Right lobe of liver (tissue), 4 donors: Measurements from ENCODE around the gene PPM1B.

Experiments
- POLR2A ChIP-seq: fragments of 450-650 bp; IDR thresholded peaks from one replicate; pipeline ENCODE4 v1.6.1; 2017; ENCODE audit warnings: antibody characterized with exemption, mild to moderate bottlenecking
- TF ChIP-seq, protein P1 (sequence below), 4 donors: fragments of 200-600 bp in 3 of 4; fragments of 450-650 bp in 1 of 4; IDR thresholded peaks; one replicate each; pipeline versions ENCODE4 v1.5.1 to v1.8.0; 2016 to 2022; ENCODE audit warnings: antibody characterized with exemption in 4 of 4, mild to moderate bottlenecking in 2 of 4
- donor health status: DM: no; HTN: no; CAD: no.
- donor health status: DM: no; HTN: no; CAD: no.
- donor health status: DM: no; HTN: yes; CAD: no.

DNA sequence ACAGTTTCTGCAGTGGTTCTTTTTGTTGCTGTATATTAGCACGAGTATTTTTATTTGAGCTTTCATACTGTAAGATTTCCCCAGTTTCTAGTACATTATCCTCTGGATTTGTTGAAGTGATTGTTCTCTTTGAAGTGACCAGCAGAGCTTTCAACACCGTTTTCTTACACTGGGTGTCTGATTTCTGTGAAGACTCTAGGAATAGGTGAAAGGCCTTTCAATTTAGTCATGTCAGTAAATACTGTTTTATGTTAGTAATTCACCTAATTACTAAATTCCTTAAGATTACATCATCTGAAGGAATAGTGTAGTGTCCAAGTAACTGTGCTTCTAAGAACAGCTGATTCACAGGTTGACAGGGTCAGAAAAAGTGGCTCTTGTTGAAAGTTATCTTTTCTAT is 2.3 kb downstream of the PPM1B start:
- TF ChIP-seq, protein P1, sequence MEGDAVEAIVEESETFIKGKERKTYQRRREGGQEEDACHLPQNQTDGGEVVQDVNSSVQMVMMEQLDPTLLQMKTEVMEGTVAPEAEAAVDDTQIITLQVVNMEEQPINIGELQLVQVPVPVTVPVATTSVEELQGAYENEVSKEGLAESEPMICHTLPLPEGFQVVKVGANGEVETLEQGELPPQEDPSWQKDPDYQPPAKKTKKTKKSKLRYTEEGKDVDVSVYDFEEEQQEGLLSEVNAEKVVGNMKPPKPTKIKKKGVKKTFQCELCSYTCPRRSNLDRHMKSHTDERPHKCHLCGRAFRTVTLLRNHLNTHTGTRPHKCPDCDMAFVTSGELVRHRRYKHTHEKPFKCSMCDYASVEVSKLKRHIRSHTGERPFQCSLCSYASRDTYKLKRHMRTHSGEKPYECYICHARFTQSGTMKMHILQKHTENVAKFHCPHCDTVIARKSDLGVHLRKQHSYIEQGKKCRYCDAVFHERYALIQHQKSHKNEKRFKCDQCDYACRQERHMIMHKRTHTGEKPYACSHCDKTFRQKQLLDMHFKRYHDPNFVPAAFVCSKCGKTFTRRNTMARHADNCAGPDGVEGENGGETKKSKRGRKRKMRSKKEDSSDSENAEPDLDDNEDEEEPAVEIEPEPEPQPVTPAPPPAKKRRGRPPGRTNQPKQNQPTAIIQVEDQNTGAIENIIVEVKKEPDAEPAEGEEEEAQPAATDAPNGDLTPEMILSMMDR (IDR thresholded peaks at IDR 0.05) = no peak
- no peak for TF ChIP-seq POLR2A
